Gastrocnemius medialis (tissue), 4 donors: ENCODE data around the gene RNF223.

Source experiments
- POLR2A ChIP-seq, 2 donors: fragments of 450-650 bp; IDR thresholded peaks; one replicate each; pipeline ENCODE4 v1.6.1; 2017; ENCODE audit warnings: antibody characterized with exemption in 2 of 2, mild to moderate bottlenecking in 2 of 2, moderate library complexity in 2 of 2
- TF ChIP-seq, protein P1 (sequence below), 5 experiments: fragments of 450-650 bp in 3 of 5; fragments of 200-600 bp in 2 of 5; sonication (generic) in 2 of 5; IDR thresholded peaks in 4 of 5; conservative IDR thresholded peaks in 1 of 5; 1 replicate in 4 of 5; 2 replicates in 1 of 5; pipeline ENCODE4 v1.5.1; 2016 to 2019; ENCODE audit warnings: antibody characterized with exemption in 5 of 5, mild to moderate bottlenecking in 3 of 5, moderate library complexity in 3 of 5

GRCh38 chr1:1114431-1114830, 40.3 kb upstream of the RNF223 start:
- TF ChIP-seq, protein P1, sequence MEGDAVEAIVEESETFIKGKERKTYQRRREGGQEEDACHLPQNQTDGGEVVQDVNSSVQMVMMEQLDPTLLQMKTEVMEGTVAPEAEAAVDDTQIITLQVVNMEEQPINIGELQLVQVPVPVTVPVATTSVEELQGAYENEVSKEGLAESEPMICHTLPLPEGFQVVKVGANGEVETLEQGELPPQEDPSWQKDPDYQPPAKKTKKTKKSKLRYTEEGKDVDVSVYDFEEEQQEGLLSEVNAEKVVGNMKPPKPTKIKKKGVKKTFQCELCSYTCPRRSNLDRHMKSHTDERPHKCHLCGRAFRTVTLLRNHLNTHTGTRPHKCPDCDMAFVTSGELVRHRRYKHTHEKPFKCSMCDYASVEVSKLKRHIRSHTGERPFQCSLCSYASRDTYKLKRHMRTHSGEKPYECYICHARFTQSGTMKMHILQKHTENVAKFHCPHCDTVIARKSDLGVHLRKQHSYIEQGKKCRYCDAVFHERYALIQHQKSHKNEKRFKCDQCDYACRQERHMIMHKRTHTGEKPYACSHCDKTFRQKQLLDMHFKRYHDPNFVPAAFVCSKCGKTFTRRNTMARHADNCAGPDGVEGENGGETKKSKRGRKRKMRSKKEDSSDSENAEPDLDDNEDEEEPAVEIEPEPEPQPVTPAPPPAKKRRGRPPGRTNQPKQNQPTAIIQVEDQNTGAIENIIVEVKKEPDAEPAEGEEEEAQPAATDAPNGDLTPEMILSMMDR (IDR thresholded peaks at IDR 0.05 in 4 of 5, conservative IDR thresholded peaks at IDR 0.05 in 1 of 5): no peak
- TF ChIP-seq POLR2A (IDR thresholded peaks at IDR 0.05): no peak
